Left renal cortex interstitium (tissue), 4 donors: ENCODE measurements around the gene TSHZ3. TPM values are rescaled to one million over a fixed set of nuclear protein-coding genes. Genes with fewer than 3 reads are reported as not detected.

Experiments
- DNase-seq, 4 donors: peaks; one replicate each; pipeline ENCODE4 v3.0.0-alpha.2; 2013; ENCODE audit warnings: low read depth in 4 of 4, low spot score in 2 of 4, missing footprints in 1 of 4
- polyA plus RNA-seq, 4 donors: library from polyadenylated mRNA; unstranded; fragments of 120-200 nt; gene quantifications; one replicate each; pipeline ENCODE4 v1.2.1, GENCODE V29; 2013; ENCODE audit not compliant: insufficient read length in 4 of 4

The TSHZ3 gene, protein sequence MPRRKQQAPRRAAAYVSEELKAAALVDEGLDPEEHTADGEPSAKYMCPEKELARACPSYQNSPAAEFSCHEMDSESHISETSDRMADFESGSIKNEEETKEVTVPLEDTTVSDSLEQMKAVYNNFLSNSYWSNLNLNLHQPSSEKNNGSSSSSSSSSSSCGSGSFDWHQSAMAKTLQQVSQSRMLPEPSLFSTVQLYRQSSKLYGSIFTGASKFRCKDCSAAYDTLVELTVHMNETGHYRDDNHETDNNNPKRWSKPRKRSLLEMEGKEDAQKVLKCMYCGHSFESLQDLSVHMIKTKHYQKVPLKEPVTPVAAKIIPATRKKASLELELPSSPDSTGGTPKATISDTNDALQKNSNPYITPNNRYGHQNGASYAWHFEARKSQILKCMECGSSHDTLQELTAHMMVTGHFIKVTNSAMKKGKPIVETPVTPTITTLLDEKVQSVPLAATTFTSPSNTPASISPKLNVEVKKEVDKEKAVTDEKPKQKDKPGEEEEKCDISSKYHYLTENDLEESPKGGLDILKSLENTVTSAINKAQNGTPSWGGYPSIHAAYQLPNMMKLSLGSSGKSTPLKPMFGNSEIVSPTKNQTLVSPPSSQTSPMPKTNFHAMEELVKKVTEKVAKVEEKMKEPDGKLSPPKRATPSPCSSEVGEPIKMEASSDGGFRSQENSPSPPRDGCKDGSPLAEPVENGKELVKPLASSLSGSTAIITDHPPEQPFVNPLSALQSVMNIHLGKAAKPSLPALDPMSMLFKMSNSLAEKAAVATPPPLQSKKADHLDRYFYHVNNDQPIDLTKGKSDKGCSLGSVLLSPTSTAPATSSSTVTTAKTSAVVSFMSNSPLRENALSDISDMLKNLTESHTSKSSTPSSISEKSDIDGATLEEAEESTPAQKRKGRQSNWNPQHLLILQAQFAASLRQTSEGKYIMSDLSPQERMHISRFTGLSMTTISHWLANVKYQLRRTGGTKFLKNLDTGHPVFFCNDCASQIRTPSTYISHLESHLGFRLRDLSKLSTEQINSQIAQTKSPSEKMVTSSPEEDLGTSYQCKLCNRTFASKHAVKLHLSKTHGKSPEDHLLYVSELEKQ
- polyA plus RNA-seq: 10 to 100 TPM in 3 of 4 donors, 1 to 10 TPM in 1; 9.9 to 15.1 (median 13.6) TPM

DNA sequence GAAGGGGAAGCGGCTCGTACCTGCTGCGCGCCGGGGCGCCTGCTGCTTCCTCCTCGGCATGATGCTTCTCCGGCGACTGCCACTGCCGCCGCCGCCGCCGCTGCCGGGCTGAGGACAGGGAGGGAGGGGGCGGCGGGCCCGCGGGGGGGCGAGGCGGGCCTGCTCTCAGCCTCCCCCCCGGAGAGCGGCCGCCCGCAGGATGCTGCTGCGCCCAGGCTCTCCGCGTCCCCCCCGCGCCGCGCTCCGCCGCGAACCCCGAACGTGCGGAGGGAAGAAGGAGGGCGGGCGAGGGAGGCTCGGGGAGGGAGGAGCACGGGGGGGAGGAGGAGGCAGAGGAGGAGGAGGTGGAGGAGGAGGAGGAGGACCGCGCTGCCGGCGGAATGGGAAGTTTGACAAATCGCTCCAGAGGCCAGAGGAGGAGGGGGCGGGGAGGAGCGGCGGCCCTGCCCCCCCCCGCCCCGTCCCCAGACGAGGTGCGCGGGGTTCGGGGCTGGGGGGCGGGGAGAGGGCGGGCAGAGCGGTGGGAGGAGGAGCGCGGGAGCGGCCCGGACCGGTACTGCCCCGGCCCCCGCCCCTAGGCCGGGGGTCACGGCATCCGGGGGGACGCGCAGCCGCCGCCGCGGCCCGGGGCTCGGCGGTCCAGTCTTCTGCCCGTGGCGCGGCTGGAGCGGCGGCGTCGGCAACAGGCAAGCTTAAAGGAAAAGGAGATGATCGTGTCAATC is at the start of gene TSHZ3:
Gene TSHZ3 (minus strand): TSS at position 277 of the 722 bp plus-strand sequence. CDS start 217 bp downstream, at position 60.
- no peak for DNase-seq

DNA sequence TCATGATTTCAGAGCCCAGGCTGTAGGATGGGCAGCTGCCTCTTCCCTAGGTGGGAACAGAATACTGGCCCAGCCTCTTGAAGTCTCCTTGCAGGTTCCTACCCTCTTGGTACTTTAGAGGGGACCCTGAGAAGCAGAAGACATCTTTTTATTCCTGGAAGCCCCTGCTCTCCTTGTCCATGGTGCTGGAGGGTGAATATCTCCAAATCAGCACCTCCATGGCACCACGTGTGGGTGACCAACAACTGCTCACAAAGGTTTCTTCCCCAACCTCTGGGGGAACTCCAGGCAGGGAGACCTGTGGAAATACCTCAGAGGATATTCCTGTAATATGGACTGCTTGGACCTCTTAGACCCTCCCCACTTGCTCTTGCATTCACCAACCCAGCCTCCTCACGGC is 48.1 kb upstream of the TSHZ3 start:
- no peak for DNase-seq

DNA sequence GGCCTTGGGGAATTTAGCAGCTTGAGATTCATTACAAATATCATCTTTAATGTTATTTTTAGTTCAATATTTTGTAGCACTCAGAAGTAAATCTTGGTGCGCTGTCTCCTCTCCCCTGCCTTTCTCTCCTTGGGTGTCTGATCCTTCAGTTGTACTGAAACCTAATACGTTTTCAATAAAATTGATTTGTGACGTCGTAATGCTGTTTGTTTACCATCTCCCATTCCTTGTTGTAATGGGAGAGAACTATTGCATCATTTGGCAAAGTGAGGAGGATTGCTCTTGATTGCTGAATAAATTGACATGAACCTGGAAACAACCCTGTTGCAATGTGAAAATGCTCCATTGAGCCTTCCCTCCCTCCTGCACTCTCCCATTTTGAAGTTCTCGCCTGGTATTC is 43.2 kb upstream of the TSHZ3 start:
- DNase-seq: peak in 2 of 4 donors; percentile 10 to 19

DNA sequence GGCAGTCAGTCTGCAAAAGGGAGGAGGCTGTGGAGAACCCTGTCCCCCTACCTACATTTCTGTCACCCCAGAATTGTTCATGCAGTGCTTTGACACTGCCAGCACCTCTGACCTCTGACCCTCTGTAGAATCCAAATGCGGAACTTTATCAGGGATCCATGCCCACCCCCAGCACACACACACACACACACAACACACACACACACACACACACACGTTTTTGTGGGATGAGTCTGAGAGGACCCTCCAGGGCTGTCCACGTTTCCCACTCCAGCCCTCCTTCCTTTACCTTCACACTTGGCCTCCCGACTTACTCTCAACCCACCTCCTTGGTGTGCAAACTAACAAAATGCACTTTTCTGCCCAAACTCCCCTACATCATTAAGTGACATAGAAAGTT is 42.3 kb upstream of the TSHZ3 start:
- DNase-seq: no peak

DNA sequence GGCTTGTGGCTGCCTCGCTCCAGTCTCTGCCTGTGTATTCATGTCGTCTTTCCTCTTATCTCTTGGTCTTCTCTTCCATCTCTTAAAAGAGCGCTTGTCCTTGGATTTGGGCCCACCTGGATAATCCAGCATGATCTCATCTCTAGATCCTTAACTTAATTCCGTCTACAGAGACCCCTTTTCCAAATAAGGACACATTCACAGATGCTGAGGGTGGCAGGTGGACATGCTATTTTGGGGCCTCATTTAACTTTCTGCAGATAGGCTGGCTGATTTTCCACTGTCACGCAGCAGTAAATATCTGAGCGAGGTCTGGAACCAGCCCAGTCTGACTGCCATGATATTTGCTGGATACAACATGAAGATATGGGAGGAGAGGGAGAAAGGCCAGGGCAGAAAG is 41.5 kb upstream of the TSHZ3 start:
- DNase-seq: no peak

DNA sequence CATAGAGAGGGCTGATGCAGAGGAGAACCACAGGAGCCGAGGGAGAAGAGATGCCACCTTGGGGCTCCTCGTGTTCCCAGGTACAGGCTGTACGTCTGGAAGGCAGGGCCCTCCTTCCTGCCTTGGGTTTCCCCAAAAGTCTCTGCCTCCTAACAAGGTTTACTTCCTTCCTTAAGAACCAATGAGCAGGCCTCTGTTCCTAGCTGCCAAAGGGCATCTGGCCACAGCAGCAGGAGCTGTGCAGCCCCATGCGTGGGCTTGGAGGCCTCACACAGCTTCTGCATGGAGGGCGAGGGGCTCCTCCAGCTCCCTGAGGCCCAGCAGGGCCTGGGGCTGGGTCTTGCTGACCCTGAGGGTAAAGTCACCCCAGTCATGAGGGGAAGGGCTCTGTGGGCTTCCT is 40.6 kb upstream of the TSHZ3 start:
- no peak for DNase-seq

DNA sequence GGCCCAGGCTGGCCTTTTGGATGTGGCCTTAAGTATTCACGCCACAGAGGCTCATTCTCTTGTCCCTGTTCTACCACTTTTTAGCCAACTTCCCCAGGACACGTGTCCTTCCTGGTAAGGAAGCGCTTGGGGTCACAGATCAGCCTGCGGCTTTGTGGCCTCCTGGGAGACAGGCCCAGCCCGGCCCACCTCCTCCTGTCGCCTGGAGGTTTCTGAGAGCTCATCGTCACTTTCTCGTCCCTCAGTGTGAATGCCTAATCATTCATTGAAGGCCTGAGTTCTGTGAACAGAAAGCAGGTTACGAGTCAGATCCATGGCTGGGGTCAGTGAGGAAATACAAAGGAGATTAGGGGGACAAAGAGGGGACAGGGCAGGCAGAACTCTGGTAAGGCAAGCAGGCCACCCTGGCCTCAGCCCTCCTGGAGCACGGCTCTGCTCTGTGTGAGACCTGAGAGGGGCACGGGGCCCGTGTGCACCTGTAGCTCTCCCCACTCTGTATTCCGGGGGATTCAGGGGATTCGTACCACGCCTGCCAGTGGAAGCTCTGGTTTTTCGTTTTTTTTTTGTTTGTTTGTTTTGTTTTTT is 38.6 kb upstream of the TSHZ3 start:
- DNase-seq: no peak

DNA sequence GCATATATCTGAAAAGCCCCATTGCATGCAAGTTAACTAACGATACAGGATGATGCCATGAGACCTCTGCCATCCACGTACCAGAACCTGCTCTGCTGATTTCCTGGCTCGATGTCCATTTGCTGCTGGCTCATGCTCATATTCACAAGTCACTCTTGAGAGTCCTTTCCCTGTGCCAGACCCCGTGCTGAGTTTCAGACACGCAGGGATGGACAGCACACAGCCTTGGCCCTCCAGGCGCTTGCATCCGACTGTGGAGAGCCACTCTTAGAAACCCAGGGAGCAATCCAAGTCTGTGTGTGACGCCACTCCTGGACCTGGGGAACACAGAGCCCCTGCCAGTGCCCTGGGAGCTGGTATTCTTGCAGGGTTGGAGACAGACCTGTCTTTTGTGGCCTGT is 37.6 kb upstream of the TSHZ3 start:
- no peak for DNase-seq

DNA sequence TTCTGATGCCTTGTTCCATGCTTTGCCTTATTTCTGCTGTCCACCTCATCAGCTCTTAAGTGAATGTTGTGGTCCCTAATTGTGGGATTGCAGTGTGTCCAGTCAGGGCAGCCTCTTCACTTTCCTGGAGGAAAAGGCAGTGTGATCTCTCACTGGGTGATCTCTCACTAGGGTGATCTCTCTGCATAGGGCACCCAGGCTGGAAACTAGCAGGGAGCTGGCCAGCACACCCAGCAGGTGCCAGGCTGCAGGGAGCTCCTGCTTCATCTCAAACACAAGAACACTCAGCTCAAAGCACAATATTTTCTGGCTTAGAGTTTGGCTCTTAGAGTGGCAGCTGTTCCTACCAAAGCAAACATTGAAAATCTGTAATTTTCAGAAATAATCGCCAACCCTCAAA is 36.5 kb upstream of the TSHZ3 start:
- DNase-seq: no peak

DNA sequence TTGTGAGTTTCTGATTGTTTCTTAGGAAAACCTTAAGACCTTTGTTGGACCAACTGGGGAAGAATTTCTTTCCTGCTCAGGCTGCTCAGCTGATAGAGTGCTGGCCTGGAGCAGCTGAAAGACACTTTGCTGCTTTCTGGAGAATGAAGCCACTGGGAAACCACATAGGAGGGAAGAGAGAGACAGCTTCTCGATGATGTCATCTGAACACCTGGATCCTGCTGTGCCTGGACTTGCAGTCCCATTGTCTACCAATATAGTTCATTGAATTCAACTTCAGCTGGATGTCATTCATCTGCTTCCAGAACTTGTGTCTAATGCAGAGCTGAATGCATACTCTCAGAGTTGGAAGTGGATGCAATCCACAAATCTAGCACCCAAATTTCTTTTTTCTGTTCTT is 34.3 kb upstream of the TSHZ3 start:
- DNase-seq: no peak

DNA sequence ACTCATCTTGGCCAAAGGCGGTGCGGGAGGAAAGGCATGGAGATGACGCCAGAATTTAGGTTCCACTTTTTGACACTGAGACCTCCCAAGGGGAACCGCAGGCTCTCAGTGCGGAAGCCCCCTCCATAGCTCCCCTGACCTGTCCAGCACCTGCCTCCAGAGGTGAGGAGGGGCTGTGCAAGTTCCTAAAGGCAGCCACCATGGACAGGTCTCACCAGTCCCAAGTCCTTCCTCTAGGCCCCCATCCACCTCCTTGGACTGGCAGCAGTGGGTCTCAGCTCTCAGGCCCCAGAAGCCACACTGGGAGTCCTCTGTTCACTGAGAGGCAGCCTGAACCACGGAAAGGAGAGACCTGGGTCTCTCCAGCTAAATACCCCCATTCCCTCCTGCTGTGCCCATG is 31.6 kb upstream of the TSHZ3 start:
- no peak for DNase-seq

DNA sequence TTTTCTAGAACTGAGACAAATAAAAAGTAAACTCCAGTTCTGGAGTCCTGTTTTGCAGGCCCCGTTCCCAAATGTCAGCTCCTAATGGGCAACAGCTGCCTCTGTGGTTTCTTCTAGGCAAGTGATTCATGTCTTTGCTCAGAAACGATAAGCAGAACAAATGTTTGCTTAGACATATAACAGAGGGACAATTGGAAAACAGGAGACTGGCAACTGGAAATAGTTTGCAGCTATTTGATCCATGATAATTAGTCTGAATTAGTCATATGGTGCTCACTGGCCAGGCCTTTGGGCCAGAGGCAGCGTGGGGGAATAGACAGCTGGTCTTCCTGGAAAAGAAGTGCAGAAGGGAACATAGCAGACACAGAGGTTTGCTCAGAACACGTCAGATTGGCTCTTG is 29.2 kb upstream of the TSHZ3 start:
- peak in 1 of 4 donors; percentile 52 for DNase-seq

DNA sequence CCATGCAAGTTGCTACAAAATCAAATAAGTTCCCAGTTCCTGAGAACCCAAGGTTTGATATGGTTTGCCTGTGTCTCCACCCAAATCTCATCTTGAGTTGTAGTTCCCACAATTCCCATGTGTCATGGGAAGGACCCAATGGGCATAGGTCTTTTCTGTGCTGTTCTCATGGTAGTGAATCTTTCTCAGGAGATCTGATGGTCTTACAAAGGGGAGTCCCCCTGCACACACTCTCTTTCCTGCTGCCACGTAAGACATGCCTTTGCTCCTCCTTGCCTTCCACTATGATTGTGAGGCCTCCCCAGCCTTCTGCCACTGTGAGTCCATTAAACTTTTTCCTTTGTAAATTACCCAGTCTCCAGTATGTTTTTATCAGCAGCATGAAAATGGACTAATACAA is 28.5 kb upstream of the TSHZ3 start:
- DNase-seq: no peak

DNA sequence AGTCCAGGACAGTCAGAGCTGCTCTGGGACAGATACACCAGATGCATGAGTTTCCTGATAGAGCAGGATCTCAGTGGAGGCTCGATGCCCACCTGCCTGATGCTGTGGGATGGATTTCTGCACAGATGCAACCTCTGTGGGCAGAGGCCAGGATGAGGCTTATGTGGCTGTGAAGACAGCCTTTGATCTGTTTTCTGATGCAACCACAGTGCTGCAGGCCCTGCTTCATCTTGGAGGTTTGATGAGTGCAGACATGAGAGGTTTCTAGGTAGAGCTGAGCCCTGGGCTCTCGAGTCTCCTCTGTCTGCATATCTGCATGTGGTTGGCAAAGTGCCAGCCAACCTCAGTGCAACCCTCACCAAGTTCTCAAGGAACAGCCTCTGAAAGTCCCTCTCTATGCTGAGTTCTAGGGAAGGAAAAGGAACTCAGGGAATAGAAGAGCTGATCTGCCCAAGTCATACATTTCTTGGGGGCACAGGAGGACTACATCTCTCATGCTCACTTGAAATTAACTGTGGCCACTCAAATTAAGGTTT is 23.1 kb upstream of the TSHZ3 start:
- DNase-seq: no peak

DNA sequence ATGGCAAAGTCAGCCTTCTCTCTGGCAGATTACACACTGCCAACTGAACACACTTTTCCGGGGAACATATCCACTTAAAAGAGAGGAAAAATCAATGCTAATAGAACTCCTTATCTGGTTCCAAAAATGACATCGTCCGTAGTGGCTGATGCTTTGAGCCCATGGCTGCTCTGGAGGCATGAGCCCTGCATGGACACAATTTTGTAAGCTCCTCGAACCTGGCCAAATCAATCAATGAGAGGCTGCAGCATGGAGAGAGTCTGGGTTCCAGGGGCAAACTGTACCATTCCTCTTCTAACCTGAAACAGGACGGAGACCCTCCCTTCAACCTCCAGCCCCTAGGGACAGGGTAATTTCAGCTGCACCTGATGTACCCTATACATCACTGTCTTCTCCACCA is 21.0 kb upstream of the TSHZ3 start:
- no peak for DNase-seq

DNA sequence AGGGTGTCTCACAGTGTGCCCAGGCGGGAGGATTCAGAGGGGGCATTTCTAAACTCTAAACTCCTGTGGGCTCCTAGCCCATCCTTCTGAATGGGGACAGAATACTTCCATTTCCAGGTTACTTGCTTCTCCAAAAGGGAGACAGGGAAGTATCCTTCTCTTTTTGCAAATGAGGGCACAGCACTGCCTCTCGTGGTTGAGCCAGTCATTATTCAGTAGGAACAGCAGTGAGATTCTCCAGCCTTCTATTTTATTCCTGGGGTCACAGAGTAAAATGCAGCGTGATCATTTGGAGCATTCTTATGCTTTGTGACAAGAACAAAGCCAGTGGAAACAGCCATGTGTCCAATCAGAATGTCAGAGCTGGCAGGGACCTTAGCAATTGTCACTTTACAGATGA is 15.7 kb upstream of the TSHZ3 start:
- no peak for DNase-seq

DNA sequence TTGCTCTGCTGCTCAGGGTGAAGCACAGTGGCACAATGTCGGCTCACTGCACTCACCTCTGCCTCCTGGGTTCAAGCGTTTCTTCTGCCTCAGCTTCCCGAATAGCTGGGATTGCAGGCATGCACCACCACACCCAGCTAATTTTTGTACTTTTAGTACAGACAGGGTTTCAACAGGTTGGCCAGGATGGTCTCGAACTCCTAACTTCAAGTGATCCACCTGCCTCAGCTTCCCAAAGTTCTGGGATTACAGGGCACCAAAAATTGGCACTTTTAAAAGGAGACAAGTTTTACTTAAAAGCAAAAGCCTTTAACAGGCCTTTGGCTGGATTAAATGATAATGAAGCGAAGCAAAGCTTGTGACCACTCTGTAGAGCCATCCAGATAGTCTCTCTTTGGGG is 12.5 kb upstream of the TSHZ3 start:
- no peak for DNase-seq

DNA sequence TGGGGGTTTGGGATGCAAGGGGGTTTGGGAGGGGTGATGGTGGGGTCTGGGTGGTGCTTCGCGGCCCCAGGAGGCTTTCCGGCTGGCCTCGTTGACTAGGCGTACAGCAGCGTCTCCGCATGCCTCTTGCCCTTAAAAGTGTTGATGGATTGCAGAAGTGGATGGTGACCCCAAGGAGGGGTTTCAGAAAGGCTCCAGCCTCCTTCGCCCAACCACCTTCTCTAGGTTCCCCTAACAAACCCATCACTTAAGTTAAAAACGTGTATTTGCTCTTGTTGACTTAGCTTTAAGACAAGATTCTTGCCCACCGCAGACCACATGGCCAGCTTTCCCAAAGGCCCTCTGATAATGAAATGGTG is 8.1 kb upstream of the TSHZ3 start:
- DNase-seq: no peak

DNA sequence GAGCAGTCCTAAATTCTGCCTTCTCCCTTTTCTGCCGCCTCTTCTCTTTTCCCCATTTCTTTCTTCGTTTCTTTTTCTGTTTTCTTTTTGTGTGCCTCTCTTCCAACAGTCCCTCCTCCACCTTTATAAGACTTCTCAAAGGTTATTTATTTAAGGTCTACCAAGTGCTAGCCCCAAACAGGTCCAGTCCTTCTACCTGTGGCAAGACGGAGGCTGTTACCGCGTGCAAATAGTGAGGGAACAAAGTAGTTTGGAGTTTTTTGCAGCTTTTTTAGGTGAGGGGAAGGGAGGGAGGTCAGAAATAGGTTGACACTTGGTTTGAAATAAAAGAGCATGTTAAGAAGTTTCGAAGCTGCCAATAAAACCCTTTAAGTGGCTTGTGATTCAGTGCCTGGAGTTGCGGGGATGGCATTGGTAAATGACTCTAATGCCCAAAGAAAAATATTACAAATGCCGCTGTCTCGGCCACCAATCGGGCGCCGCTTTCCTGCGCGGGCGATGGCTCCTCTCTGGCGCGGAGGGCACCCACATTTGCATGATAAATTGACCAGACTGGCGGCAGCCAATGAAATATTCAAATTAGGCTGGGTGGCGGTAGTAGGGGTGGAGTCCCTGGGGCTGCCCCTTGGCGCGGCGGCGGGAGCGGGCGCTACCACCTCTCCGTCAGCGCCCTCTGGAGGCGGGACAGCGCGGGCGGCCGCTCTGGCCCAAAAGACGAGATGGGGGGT is 7.5 kb upstream of the TSHZ3 start:
- DNase-seq: no peak
